GM23338 (cell line): ENCODE measurements around the gene FBXO9. TPM values are rescaled to one million over a fixed set of nuclear protein-coding genes. Genes with fewer than 3 reads are reported as not detected.

Experiments
- ATAC-seq: fragments of 200-7000 bp; cut with Tn5 transposase; 3 replicates; pipeline ENCODE4 v1.9.1; 2020
- DNase-seq: peaks from one replicate; pipeline ENCODE4 v3.0.0-alpha.2; 2015; ENCODE audit warnings: low spot score
- H2AFZ ChIP-seq: fragments of 200-600 bp; sonication (generic); 2 replicates; pipeline ENCODE4 v1.8.0; 2016; ENCODE audit warnings: antibody characterized with exemption, mild to moderate bottlenecking, moderate library complexity
- H3F3A ChIP-seq: fragments of 200-600 bp; sonication (generic); replicated peaks from 2 replicates; pipeline ENCODE4 v1.8.0; 2017; ENCODE audit warnings: antibody characterized with exemption, mixed run types, low read depth
- H3K27ac ChIP-seq: fragments of 200-600 bp; sonication (generic); 2 replicates; pipeline ENCODE4 v1.6.1; 2016; ENCODE audit warnings: low read depth
- H3K27me3 ChIP-seq: fragments of 200-600 bp; sonication (generic); 2 replicates; pipeline ENCODE4 v1.8.0; 2016; ENCODE audit warnings: mild to moderate bottlenecking, mixed run types, moderate library complexity; ENCODE audit not compliant: insufficient read depth
- H3K36me3 ChIP-seq: fragments of 200-600 bp; sonication (generic); 2 replicates; pipeline ENCODE4 v1.8.0; 2016; ENCODE audit warnings: mild to moderate bottlenecking; ENCODE audit not compliant: insufficient read depth
- H3K4me1 ChIP-seq: fragments of 200-600 bp; sonication (generic); 2 replicates; pipeline ENCODE4 v1.8.0; 2016; ENCODE audit warnings: mild to moderate bottlenecking, moderate library complexity; ENCODE audit not compliant: insufficient read depth
- H3K4me2 ChIP-seq: fragments of 200-600 bp; sonication (generic); 2 replicates; pipeline ENCODE4 v1.7.1; 2017; ENCODE audit warnings: mixed run types
- H3K4me3 ChIP-seq: fragments of 200-600 bp; sonication (generic); 2 replicates; pipeline ENCODE4 v1.6.1; 2016; ENCODE audit warnings: mixed run types
- H3K79me2 ChIP-seq: fragments of 200-600 bp; sonication (generic); replicated peaks from 2 replicates; pipeline ENCODE4 v1.8.0; 2017; ENCODE audit warnings: mild to moderate bottlenecking; ENCODE audit not compliant: insufficient read depth
- H3K9me2 ChIP-seq: fragments of 200-600 bp; sonication (generic); 2 replicates; pipeline ENCODE4 v1.8.0; 2017; ENCODE audit not compliant: insufficient read depth
- H4K20me1 ChIP-seq: fragments of 200-600 bp; sonication (generic); replicated peaks from 2 replicates; pipeline ENCODE4 v1.8.0; 2017; ENCODE audit warnings: mild to moderate bottlenecking; ENCODE audit not compliant: insufficient read depth
- H3K27ac Mint-ChIP-seq: 2 replicates; pipeline ENCODE4 v1.8.0; 2020; ENCODE audit warnings: inconsistent platforms, mild to moderate bottlenecking, moderate library complexity, mixed read lengths
- H3K27me3 Mint-ChIP-seq: 3 replicates; pipeline ENCODE4 v1.8.0; 2022; ENCODE audit warnings: low read depth, mild to moderate bottlenecking, moderate library complexity, mixed read lengths, inconsistent platforms; ENCODE audit not compliant: insufficient read depth, poor library complexity
- H3K36me3 Mint-ChIP-seq: 3 replicates; pipeline ENCODE4 v1.8.0; 2021; ENCODE audit warnings: low read depth, mild to moderate bottlenecking, inconsistent platforms, moderate library complexity, mixed read lengths
- H3K4me1 Mint-ChIP-seq: 3 replicates; pipeline ENCODE4 v1.8.0; 2020; ENCODE audit warnings: mild to moderate bottlenecking, inconsistent platforms, mixed read lengths
- H3K4me3 Mint-ChIP-seq: 3 replicates; pipeline ENCODE4 v1.8.0; 2021; ENCODE audit warnings: moderate library complexity, mild to moderate bottlenecking, inconsistent platforms, mixed read lengths
- H3K9me3 Mint-ChIP-seq: 3 replicates; pipeline ENCODE4 v1.8.0; 2020; ENCODE audit warnings: moderate library complexity, mild to moderate bottlenecking, inconsistent platforms, mixed read lengths
- CREB1 ChIP-seq: fragments of 250-450 bp; sonication (Bioruptor Pico); IDR thresholded peaks from 2 replicates; pipeline ENCODE4 v1.5.0; 2020; ENCODE audit warnings: low read depth, mild to moderate bottlenecking, moderate library complexity
- EZH2 ChIP-seq: fragments of 200-600 bp; sonication (generic); IDR thresholded peaks from one replicate; pipeline ENCODE4 v1.8.0; 2017; ENCODE audit warnings: antibody characterized with exemption, mild to moderate bottlenecking, low read depth; ENCODE audit not compliant: unreplicated experiment
- EZH2phosphoT487 ChIP-seq: fragments of 200-600 bp; sonication (generic); IDR thresholded peaks from one replicate; pipeline ENCODE4 v1.8.1; 2018; ENCODE audit warnings: antibody characterized with exemption; ENCODE audit not compliant: unreplicated experiment
- JUNB ChIP-seq: IDR thresholded peaks from one replicate; pipeline ENCODE4 v1.6.1; 2016; ENCODE audit warnings: antibody characterized with exemption; ENCODE audit not compliant: unreplicated experiment
- NANOG ChIP-seq: IDR thresholded peaks from 2 replicates; pipeline ENCODE4 v1.6.1; 2016; ENCODE audit warnings: antibody characterized with exemption, borderline replicate concordance
- POLR2AphosphoS5 ChIP-seq: IDR thresholded peaks from 2 replicates; pipeline ENCODE4 v1.6.1; 2016; ENCODE audit warnings: antibody characterized with exemption, low read depth
- STAT1 ChIP-seq: IDR thresholded peaks from one replicate; pipeline ENCODE4 v1.6.1; 2016; ENCODE audit warnings: antibody characterized with exemption; ENCODE audit not compliant: unreplicated experiment
- ZNF114 ChIP-seq: fragments of 250-450 bp; sonication (Bioruptor Pico); IDR thresholded peaks from 2 replicates; pipeline ENCODE4 v1.5.0; 2020; ENCODE audit warnings: mild to moderate bottlenecking, moderate library complexity
- ZNF331 ChIP-seq: fragments of 250-450 bp; sonication (Bioruptor Pico); IDR thresholded peaks from 2 replicates; pipeline ENCODE4 v1.5.0; 2020; ENCODE audit warnings: low read depth, mild to moderate bottlenecking, moderate library complexity
- polyA plus RNA-seq: library from polyadenylated mRNA; unstranded; fragments of >200 nt; fragmentation: Nextera tagmentation; extraction: Ambion mirVana; gene quantifications from 2 replicates; pipeline ENCODE4 v1.2.1, GENCODE V29; 2016
- total RNA-seq: library from RNA; depleted of rRNA; stranded (reverse); fragments of >200 nt; shearing (Covaris generic); gene quantifications from 2 replicates; pipeline ENCODE4 v1.2.3, GENCODE V29; 2014
- TF ChIP-seq, protein P1 (sequence below): IDR thresholded peaks from 2 replicates; pipeline ENCODE4 v1.6.1; 2016; ENCODE audit warnings: antibody characterized with exemption
- TF ChIP-seq, protein P2 (sequence below): IDR thresholded peaks from one replicate; pipeline ENCODE4 v1.6.1; 2018; ENCODE audit warnings: antibody characterized with exemption; ENCODE audit not compliant: unreplicated experiment
- TF ChIP-seq, protein P3 (sequence below): fragments of 250-450 bp; sonication (Bioruptor Pico); IDR thresholded peaks from 2 replicates; pipeline ENCODE4 v1.5.0; 2020; ENCODE audit warnings: mild to moderate bottlenecking, moderate library complexity
- TF ChIP-seq, protein P4 (sequence below), 2 experiments: fragments of 200-600 bp in 1 of 2; sonication (generic) in 1 of 2; conservative IDR thresholded peaks; 2 replicates each; pipeline versions ENCODE4 v1.5.1 to v1.6.1; 2016 to 2017; ENCODE audit warnings: antibody characterized with exemption in 2 of 2, low read depth in 2 of 2, mild to moderate bottlenecking in 2 of 2, moderate library complexity in 1 of 2

The FBXO9 gene
- total and polyA plus RNA-seq, 2 experiments from 2014 or later: 29.8 to 32.8 TPM

DNA sequence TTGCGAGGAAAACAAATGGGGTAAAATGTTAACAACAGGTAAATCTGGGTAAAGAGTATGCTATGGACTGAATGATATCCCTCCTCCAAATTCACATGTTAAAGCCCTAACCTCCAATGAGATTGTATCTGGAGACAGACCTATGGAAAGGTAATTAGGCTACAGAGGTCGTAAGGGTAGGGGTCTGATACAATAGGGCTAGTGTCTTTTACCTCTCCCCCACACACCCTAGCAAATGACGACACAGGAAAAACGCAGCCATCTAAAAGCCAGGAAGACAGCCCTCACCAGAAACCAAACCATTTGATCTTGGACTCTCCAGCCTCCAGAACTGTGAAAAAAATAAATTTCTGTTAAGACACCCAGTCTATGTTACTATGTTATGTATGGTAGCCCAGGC lies 20.6 kb upstream of the FBXO9 start:
- H3K4me1 ChIP-seq: peaks cover 12% of the 10 kb centered on the region
- Mint-ChIP-seq H3K36me3 (peaks cover 17% of the 10 kb centered on the region), H3K9me3 (no peaks in the 10 kb centered on the region), H3K4me3 (no peak overlapping the region), H3K4me1 (peaks cover 23% of the 10 kb centered on the region), H3K27ac (no peak overlapping the region), H3K27me3 (peaks cover 2% of the 10 kb centered on the region)
- ATAC-seq: peak; percentile 79
- peak overlapping the region; percentile 7; the same call in 1 of the 2 replicates for H3K4me2 ChIP-seq
- no peak overlapping the region for H2AFZ ChIP-seq
- DNase-seq: no peak
- no peaks in the 10 kb centered on the region for H3K36me3 ChIP-seq
- H3K9me2 ChIP-seq: no peaks in the 10 kb centered on the region
- H3K27me3 ChIP-seq: no peaks in the 10 kb centered on the region
- H4K20me1 ChIP-seq: no peaks in the 10 kb centered on the region; the same call in 1 of the 2 replicates
- no peaks in the 10 kb centered on the region; the same call in 1 of the 2 replicates for H3K79me2 ChIP-seq
- no peak overlapping the region for H3K27ac ChIP-seq
- H3K4me3 ChIP-seq: no peak overlapping the region
- H3F3A ChIP-seq: no peaks in the 10 kb centered on the region
- TF ChIP-seq NANOG (no peak), STAT1 (no peak), CREB1 (CRISPR knock-in tag) (no peak), JUNB (no peak), POLR2AphosphoS5 (no peak), ZNF114 (CRISPR knock-in tag) (no peak), EZH2 (no peak), EZH2phosphoT487 (no peak), ZNF331 (no peak)
- TF ChIP-seq, protein P1, sequence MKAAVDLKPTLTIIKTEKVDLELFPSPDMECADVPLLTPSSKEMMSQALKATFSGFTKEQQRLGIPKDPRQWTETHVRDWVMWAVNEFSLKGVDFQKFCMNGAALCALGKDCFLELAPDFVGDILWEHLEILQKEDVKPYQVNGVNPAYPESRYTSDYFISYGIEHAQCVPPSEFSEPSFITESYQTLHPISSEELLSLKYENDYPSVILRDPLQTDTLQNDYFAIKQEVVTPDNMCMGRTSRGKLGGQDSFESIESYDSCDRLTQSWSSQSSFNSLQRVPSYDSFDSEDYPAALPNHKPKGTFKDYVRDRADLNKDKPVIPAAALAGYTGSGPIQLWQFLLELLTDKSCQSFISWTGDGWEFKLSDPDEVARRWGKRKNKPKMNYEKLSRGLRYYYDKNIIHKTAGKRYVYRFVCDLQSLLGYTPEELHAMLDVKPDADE: no peak
- TF ChIP-seq, protein P2, sequence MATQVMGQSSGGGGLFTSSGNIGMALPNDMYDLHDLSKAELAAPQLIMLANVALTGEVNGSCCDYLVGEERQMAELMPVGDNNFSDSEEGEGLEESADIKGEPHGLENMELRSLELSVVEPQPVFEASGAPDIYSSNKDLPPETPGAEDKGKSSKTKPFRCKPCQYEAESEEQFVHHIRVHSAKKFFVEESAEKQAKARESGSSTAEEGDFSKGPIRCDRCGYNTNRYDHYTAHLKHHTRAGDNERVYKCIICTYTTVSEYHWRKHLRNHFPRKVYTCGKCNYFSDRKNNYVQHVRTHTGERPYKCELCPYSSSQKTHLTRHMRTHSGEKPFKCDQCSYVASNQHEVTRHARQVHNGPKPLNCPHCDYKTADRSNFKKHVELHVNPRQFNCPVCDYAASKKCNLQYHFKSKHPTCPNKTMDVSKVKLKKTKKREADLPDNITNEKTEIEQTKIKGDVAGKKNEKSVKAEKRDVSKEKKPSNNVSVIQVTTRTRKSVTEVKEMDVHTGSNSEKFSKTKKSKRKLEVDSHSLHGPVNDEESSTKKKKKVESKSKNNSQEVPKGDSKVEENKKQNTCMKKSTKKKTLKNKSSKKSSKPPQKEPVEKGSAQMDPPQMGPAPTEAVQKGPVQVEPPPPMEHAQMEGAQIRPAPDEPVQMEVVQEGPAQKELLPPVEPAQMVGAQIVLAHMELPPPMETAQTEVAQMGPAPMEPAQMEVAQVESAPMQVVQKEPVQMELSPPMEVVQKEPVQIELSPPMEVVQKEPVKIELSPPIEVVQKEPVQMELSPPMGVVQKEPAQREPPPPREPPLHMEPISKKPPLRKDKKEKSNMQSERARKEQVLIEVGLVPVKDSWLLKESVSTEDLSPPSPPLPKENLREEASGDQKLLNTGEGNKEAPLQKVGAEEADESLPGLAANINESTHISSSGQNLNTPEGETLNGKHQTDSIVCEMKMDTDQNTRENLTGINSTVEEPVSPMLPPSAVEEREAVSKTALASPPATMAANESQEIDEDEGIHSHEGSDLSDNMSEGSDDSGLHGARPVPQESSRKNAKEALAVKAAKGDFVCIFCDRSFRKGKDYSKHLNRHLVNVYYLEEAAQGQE: no peak
- TF ChIP-seq, protein P3, sequence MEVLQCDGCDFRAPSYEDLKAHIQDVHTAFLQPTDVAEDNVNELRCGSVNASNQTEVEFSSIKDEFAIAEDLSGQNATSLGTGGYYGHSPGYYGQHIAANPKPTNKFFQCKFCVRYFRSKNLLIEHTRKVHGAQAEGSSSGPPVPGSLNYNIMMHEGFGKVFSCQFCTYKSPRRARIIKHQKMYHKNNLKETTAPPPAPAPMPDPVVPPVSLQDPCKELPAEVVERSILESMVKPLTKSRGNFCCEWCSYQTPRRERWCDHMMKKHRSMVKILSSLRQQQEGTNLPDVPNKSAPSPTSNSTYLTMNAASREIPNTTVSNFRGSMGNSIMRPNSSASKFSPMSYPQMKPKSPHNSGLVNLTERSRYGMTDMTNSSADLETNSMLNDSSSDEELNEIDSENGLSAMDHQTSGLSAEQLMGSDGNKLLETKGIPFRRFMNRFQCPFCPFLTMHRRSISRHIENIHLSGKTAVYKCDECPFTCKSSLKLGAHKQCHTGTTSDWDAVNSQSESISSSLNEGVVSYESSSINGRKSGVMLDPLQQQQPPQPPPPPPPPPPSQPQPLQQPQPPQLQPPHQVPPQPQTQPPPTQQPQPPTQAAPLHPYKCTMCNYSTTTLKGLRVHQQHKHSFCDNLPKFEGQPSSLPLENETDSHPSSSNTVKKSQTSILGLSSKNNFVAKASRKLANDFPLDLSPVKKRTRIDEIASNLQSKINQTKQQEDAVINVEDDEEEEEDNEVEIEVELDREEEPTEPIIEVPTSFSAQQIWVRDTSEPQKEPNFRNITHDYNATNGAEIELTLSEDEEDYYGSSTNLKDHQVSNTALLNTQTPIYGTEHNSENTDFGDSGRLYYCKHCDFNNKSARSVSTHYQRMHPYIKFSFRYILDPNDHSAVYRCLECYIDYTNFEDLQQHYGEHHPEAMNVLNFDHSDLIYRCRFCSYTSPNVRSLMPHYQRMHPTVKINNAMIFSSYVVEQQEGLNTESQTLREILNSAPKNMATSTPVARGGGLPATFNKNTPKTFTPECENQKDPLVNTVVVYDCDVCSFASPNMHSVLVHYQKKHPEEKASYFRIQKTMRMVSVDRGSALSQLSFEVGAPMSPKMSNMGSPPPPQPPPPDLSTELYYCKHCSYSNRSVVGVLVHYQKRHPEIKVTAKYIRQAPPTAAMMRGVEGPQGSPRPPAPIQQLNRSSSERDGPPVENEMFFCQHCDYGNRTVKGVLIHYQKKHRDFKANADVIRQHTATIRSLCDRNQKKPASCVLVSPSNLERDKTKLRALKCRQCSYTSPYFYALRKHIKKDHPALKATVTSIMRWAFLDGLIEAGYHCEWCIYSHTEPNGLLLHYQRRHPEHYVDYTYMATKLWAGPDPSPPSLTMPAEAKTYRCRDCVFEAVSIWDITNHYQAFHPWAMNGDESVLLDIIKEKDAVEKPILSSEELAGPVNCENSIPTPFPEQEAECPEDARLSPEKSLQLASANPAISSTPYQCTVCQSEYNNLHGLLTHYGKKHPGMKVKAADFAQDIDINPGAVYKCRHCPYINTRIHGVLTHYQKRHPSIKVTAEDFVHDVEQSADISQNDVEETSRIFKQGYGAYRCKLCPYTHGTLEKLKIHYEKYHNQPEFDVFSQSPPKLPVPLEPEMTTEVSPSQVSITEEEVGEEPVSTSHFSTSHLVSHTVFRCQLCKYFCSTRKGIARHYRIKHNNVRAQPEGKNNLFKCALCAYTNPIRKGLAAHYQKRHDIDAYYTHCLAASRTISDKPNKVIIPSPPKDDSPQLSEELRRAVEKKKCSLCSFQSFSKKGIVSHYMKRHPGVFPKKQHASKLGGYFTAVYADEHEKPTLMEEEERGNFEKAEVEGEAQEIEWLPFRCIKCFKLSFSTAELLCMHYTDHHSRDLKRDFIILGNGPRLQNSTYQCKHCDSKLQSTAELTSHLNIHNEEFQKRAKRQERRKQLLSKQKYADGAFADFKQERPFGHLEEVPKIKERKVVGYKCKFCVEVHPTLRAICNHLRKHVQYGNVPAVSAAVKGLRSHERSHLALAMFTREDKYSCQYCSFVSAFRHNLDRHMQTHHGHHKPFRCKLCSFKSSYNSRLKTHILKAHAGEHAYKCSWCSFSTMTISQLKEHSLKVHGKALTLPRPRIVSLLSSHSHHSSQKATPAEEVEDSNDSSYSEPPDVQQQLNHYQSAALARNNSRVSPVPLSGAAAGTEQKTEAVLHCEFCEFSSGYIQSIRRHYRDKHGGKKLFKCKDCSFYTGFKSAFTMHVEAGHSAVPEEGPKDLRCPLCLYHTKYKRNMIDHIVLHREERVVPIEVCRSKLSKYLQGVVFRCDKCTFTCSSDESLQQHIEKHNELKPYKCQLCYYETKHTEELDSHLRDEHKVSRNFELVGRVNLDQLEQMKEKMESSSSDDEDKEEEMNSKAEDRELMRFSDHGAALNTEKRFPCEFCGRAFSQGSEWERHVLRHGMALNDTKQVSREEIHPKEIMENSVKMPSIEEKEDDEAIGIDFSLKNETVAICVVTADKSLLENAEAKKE (CRISPR knock-in tag): no peak
- TF ChIP-seq, protein P4, sequence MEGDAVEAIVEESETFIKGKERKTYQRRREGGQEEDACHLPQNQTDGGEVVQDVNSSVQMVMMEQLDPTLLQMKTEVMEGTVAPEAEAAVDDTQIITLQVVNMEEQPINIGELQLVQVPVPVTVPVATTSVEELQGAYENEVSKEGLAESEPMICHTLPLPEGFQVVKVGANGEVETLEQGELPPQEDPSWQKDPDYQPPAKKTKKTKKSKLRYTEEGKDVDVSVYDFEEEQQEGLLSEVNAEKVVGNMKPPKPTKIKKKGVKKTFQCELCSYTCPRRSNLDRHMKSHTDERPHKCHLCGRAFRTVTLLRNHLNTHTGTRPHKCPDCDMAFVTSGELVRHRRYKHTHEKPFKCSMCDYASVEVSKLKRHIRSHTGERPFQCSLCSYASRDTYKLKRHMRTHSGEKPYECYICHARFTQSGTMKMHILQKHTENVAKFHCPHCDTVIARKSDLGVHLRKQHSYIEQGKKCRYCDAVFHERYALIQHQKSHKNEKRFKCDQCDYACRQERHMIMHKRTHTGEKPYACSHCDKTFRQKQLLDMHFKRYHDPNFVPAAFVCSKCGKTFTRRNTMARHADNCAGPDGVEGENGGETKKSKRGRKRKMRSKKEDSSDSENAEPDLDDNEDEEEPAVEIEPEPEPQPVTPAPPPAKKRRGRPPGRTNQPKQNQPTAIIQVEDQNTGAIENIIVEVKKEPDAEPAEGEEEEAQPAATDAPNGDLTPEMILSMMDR (conservative IDR thresholded peaks at IDR 0.05; ENCODE audit: low read depth in 2 of 2): no peak
